PFSK-1 (cell line): Measurements from ENCODE around the gene BMP4.

ENCODE experiments used
- FOXP2 ChIP-seq: optimal IDR thresholded peaks from 2 replicates; pipeline ENCODE3; 2011; ENCODE audit warnings: borderline replicate concordance, control low read depth, inconsistent platforms; ENCODE audit not compliant: insufficient read depth; ENCODE audit errors: extremely low read length, extremely low read depth
- POLR2AphosphoS5 ChIP-seq: IDR thresholded peaks from 2 replicates; pipeline ENCODE4 v1.6.1; 2012; ENCODE audit warnings: low read depth, mild to moderate bottlenecking, control low read depth, low read length, moderate library complexity
- SIN3A ChIP-seq: IDR thresholded peaks from 2 replicates; pipeline ENCODE4 v1.6.1; 2012; ENCODE audit warnings: mild to moderate bottlenecking, low read length, moderate library complexity, borderline replicate concordance; ENCODE audit not compliant: insufficient read depth
- TAF1 ChIP-seq: IDR thresholded peaks from 2 replicates; pipeline ENCODE4 v1.6.1; 2012; ENCODE audit warnings: low read length, control low read depth, borderline replicate concordance; ENCODE audit not compliant: insufficient read depth
- TF ChIP-seq, protein P1 (sequence below), 2 experiments: IDR thresholded peaks; 2 replicates each; pipeline versions ENCODE4 v1.6.1 to v1.8.0; 2011 to 2012; ENCODE audit warnings: low read depth in 2 of 2, low read length in 2 of 2, control low read depth in 1 of 2, inconsistent platforms in 1 of 2, mild to moderate bottlenecking in 1 of 2, moderate library complexity in 1 of 2; ENCODE audit not compliant: insufficient read depth in 1 of 2

GRCh38 chr14:53979747-53980642, 23.4 kb upstream of the BMP4 start:
- TF ChIP-seq TAF1 (no peak), SIN3A (no peak), POLR2AphosphoS5 (no peak), FOXP2 (no peak)
- TF ChIP-seq, protein P1, sequence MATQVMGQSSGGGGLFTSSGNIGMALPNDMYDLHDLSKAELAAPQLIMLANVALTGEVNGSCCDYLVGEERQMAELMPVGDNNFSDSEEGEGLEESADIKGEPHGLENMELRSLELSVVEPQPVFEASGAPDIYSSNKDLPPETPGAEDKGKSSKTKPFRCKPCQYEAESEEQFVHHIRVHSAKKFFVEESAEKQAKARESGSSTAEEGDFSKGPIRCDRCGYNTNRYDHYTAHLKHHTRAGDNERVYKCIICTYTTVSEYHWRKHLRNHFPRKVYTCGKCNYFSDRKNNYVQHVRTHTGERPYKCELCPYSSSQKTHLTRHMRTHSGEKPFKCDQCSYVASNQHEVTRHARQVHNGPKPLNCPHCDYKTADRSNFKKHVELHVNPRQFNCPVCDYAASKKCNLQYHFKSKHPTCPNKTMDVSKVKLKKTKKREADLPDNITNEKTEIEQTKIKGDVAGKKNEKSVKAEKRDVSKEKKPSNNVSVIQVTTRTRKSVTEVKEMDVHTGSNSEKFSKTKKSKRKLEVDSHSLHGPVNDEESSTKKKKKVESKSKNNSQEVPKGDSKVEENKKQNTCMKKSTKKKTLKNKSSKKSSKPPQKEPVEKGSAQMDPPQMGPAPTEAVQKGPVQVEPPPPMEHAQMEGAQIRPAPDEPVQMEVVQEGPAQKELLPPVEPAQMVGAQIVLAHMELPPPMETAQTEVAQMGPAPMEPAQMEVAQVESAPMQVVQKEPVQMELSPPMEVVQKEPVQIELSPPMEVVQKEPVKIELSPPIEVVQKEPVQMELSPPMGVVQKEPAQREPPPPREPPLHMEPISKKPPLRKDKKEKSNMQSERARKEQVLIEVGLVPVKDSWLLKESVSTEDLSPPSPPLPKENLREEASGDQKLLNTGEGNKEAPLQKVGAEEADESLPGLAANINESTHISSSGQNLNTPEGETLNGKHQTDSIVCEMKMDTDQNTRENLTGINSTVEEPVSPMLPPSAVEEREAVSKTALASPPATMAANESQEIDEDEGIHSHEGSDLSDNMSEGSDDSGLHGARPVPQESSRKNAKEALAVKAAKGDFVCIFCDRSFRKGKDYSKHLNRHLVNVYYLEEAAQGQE (IDR thresholded peaks at IDR 0.05; ENCODE audit: insufficient read depth in 1 of 2, low read depth in 2 of 2, low read length in 2 of 2): no peak
